Lower leg skin (tissue), 3 donors: ENCODE data around the gene LIAS.

ENCODE experiments used
- CTCF ChIP-seq, 3 donors: fragments of 450-650 bp; IDR thresholded peaks; one replicate each; pipeline ENCODE4 v1.5.1; 2016; ENCODE audit warnings: antibody characterized with exemption in 3 of 3, mild to moderate bottlenecking in 3 of 3, moderate library complexity in 2 of 3
- POLR2A ChIP-seq, 2 donors: fragments of 450-650 bp; IDR thresholded peaks; one replicate each; pipeline ENCODE4 v1.6.1; 2016 to 2017; ENCODE audit warnings: antibody characterized with exemption in 2 of 2, mild to moderate bottlenecking in 1 of 2, moderate library complexity in 1 of 2

GRCh38 chr4:39429476-39430334 is 29.2 kb upstream of the LIAS start:
- no peak for TF ChIP-seq CTCF (IDR thresholded peaks at IDR 0.05)
- TF ChIP-seq POLR2A (IDR thresholded peaks at IDR 0.05), result no peak
